CD4-positive, alpha-beta T cell treated with Interleukin-4 for 1 hour (primary cell): ENCODE data around the gene SPECC1L.
A peak's percentile ranks its signal among the peaks of the same experiment; 100 is the strongest.

Experiments
- DNase-seq, 2 donors: peaks; one replicate each; pipeline ENCODE4 v3.0.0-alpha.2; 2020 to 2022

SPECC1L gene

GRCh38 chr22:24431309-24432034, 160.8 kb downstream of the SPECC1L start:
- no peak for DNase-seq

DNA sequence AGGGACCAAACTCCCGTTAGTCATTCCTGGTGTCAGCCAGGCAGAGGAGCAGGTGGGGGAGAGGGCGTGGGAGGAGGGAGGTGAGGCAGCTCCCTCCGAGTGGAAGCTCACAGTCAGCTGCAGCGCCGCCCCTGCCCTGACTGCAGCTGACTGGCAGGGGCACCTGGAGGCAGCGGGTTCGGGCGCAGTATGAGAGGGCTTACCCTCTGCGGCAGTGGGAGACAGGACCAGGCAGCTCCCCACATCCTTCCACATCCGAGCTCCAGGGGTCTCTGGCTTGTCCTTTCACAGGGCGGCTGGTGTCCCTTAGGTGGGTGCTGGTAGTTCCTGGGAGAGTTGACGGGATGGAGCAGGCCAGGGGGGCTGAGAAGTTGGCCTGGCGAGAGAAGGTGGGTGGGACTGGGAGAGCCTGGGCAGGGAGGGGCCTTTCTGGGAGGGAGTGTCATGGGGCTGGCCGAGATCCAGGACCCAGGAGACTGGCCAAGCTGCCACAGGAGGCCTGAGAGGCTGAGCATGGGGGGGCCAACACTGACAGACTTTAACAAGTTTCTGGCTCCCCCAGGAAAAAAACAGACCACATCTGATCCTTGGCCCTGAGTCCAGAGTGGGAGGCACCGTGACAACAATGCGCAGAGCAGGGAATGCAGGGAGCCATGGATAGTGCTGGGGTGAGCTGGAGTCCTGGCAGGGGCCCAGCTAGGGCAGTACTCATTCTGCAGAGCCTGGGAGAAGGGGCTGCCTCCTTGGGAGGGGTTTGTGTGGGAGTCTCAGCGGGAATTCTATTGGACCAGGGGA, 161.6 kb downstream of the SPECC1L start:
- no peak for DNase-seq

- no peak for DNase-seq
Measured at GRCh38 chr22:24433001-24433827, 162.6 kb downstream of the SPECC1L start.

DNA sequence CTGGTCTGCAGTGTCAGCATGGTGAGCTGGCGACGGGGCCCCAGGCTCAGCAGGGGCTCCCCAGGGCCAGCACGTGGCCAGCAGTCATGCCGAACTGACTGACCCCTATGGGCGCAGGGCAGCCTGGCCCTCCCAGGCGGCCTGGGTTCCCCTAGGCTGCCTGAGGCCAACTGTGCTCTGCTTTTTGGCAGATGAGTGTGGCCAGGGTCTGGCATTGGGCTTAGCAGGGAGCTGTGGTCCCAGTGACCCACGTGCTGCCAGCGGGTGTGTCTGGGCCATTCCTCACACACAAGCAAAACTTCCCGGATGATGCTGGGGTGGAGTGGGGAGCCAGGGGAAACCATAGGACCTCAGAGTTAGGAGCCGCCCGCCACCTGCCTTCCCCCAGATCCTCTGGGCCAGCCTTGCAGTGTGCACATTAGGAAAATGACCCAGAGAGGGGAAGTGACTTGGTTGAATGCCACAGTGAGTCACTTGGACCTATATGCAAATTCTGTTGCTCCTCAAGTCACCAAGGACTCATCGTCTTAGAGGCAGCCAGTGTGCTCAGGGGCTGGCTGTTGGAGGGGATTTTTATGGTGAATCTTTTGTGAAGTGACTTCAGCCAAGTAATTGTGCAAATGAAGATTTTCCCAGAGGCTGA, 163.3 kb downstream of the SPECC1L start:
- peak in 1 of 2 donors; percentile 82 for DNase-seq

- peak; percentile 83 for DNase-seq
Measured at GRCh38 chr22:24434471-24435322, 164.1 kb downstream of the SPECC1L start.

GRCh38 chr22:24435323-24435645, 164.7 kb downstream of the SPECC1L start:
- no peak for DNase-seq

GRCh38 chr22:24435861-24436371, 165.3 kb downstream of the SPECC1L start:
- no peak for DNase-seq

- DNase-seq = no peak
Measured at GRCh38 chr22:24436553-24436952, 165.9 kb downstream of the SPECC1L start.

DNA sequence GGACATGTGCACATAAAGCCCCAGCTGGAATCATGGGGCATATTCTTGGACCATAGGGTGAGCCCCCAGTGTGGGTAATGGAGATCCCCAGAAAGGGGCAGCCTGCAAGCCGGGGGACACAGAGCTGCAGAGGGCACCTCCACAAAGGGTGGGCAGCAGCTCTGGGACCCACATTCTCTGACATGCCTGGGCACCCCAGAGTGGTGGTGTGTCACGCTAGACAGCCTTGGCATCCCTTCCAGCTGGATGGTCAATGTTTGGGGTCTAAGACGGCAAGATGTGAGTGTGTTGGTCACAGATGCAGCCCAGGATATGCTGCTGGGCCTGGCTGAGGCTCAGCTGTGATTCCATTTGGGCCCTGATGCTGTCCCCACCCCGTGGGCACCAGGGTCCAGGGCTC, 166.5 kb downstream of the SPECC1L start:
- no peak for DNase-seq

DNA sequence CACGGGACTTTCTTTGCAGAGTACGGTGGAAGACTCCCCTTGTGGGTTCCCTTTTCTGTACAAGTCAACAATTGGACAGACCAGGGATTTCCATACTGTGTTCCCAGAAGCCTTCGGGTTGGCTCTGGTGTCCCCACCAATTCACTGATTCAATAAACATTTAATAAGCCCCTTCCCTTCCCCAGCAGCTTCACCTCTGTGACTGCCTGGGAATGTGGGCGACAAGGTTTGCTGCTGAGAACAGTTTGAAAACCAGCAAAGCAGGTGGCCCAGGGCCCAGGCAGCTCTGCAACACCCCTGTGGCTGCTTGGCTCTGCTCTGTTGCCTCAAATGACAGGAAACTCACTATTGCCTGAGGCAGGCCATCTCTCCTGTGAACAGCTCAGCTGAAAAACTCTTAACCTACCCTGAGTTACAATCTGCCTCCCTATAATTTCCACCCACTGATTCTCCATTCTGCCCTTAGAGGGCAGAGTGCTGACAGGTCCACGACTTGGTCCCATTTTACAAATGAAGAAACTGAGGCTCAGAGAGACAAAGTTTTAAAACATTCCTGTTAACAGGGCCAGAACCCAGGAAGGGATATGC, 167.2 kb downstream of the SPECC1L start:
- peak in 1 of 2 donors; percentile 49 for DNase-seq

DNA sequence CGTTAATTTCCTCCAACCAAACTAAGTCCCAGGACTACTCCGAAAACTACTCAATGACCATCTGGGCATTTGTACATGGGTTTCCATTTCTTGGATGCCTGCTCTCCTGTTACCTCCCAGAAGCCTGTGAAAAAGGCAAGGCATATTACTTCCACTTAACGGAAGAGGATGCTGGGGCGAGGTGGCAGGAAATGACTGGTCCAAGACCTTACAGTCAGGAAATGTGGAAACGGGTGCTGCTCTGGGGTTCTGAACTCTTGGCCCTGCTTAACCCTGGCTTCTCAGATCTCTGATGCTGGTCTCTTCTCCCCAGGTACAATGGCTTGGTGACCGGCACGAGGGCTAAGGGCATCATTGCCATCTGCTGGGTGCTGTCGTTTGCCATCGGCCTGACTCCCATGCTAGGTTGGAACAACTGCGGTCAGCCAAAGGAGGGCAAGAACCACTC, 169.7 kb downstream of the SPECC1L start:
- DNase-seq = peak in 1 of 2 donors; percentile 64

GRCh38 chr22:24440718-24441405, 170.2 kb downstream of the SPECC1L start:
- no peak for DNase-seq

GRCh38 chr22:24441406-24442351, 171.0 kb downstream of the SPECC1L start:
- DNase-seq = no peak

DNA sequence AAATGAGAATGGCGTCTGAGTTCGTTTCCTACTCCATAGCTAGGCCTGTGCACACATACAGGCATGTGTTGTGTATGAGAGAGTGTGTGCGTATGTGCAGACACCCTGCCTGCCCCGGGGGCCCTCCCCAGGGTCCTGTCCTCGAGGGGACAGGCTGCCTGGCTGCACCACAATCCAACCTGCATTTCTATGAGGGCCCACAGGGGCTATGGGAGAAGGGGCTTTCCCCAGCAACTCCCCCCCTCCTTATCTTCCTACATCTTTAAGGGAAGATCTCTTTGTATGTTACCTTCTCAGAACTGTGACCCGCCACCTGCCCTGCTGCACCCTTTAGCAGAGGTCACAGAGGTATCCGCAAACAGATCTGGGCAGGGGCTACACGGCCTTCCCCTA, 171.7 kb downstream of the SPECC1L start:
- DNase-seq = no peak

GRCh38 chr22:24443668-24444067, 173.0 kb downstream of the SPECC1L start:
- no peak for DNase-seq

DNA sequence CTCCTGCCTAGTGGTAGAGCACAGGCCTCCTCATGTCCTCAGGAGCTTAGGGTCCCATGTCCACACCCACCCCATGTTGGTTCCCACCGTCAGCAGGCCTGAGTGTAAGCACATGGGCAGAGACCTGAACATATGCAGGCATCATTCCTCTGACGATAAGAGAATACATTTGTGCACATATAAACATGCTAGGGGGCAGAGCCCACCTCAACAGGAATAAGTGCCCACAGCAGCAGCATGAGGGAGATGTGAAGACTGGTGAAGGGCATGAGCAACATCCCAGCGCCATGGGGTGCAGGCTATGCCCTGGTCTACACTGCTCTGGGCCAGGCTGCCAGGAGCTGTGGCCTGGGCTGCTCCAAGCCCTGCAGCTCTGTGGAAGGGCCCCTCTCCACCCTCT, 173.6 kb downstream of the SPECC1L start:
- no peak for DNase-seq

DNA sequence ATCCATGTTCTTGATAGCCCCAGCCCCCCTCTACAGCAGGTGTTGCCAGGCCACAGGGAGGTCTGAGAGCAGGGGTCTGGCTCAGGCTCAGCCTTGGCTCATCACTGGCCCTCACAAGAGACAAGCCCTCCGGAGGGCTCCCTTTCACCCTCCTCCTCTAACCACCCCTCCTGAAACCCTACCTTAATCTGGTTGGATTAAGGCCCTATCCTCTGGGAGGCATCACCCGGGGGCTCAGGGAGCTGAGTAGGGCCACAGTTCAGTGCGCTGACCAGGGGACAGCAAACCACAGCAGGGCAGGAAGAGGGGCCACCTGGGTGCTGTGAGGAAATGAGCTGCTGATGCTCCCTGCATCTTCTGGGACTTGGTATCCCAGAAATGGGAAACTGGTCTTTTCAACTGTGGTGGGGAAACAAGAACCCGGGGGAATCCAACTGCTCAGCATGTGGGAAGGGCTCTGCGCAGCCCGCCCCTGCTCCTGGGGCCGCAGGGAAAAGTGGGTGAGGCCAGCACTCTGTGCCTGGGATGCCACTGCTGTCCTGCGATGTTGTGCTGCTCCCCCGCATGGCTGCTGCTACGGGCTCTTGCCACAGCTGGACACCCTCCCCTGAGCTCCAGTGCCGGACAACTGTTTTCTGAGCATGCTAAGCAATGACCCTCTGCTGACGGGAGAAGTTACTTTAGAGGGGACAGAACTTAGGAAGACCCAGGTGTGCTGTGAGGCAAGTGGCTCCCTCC, 174.3 kb downstream of the SPECC1L start:
- no peak for DNase-seq

GRCh38 chr22:24445481-24446259, 175.0 kb downstream of the SPECC1L start:
- DNase-seq = no peak
